Chondrocyte (in vitro differentiated cells): ENCODE measurements around the gene ACVR1B. TPM values are rescaled to one million over a fixed set of nuclear protein-coding genes. Genes with fewer than 3 reads are reported as not detected.

Experiments used
- DNase-seq: peaks from one replicate; pipeline ENCODE4 v3.0.0; 2021; ENCODE audit warnings: mixed read lengths, low spot score
- H3K27ac Mint-ChIP-seq: one replicate; pipeline ENCODE4 v1.8.0; 2021; ENCODE audit warnings: mild to moderate bottlenecking, moderate library complexity, mixed read lengths; ENCODE audit not compliant: unreplicated experiment
- H3K27me3 Mint-ChIP-seq: 2 replicates; pipeline ENCODE4 v1.8.0; 2021; ENCODE audit warnings: low read depth, mixed read lengths
- H3K36me3 Mint-ChIP-seq: 2 replicates; pipeline ENCODE4 v1.8.0; 2021; ENCODE audit warnings: low read depth, mixed read lengths
- H3K4me1 Mint-ChIP-seq: 2 replicates; pipeline ENCODE4 v1.8.0; 2021; ENCODE audit warnings: low read depth, mild to moderate bottlenecking, mixed read lengths
- H3K4me3 Mint-ChIP-seq: one replicate; pipeline ENCODE4 v1.8.0; 2021; ENCODE audit warnings: mild to moderate bottlenecking, moderate library complexity, mixed read lengths; ENCODE audit not compliant: unreplicated experiment
- H3K9me3 Mint-ChIP-seq: 2 replicates; pipeline ENCODE4 v1.8.0; 2021; ENCODE audit warnings: low read depth, mixed read lengths
- CTCF ChIP-seq: fragments of 200-600 bp; sonication (generic); IDR thresholded peaks from 2 replicates; pipeline ENCODE4 v1.5.0; 2021; ENCODE audit warnings: antibody characterized with exemption, mild to moderate bottlenecking, moderate library complexity
- long read RNA-seq: library from polyadenylated mRNA; stranded (forward); transcript quantifications from one replicate; pipeline ENCODE4 v2.0.0, GENCODE V29; 2021
- total RNA-seq: library from RNA; stranded (reverse); gene quantifications from 3 replicates; pipeline ENCODE4 v1.2.1, GENCODE V29; 2021

Gene ACVR1B
- 9.9 to 10.6 TPM (median 10.0 TPM) in 3 replicates for total RNA-seq
- long read RNA-seq, partial matches to known transcripts = 0 of 1 reads
- long read RNA-seq, other reads (novel, unspliced or antisense) = 1 of 1 reads

- H3K4me1 Mint-ChIP-seq = peaks cover 37% of the 10 kb centered on the region
- TF ChIP-seq CTCF = no peak
Measured at GRCh38 chr12:51951199-51951842, at the start of gene ACVR1B. ACVR1B (plus strand) TSS chr12:51951699; CDS start chr12:51951744, 45 bp downstream.

DNA sequence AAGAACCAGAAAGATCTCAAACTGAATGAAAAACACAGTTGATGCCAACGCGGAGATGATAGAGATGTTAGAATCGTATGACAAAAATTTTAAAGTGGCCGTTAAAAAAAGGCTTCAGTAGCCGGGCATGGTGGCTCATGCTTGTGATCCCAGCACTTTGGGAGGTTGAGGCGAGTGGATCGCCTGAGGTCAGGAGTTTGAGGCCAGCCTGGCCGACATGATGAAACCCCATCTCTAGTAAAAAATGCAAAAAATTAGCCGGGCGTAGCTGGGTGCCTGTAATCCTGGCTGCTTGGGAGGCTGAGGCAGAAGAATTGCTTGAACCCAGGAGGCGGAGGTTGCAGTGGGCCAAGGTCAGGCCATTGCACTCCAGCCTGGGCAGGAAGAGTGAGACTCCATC is 49.6 kb upstream of the ACVR1B start:
- Mint-ChIP-seq H3K9me3 (no peaks in the 10 kb centered on the region), H3K4me3 (no peak overlapping the region), H3K4me1 (peaks cover 5% of the 10 kb centered on the region), H3K36me3 (no peaks in the 10 kb centered on the region), H3K27me3 (no peaks in the 10 kb centered on the region), H3K27ac (no peak overlapping the region)
- no peak for TF ChIP-seq CTCF
- no peak for DNase-seq

More at GRCh38 chr12:51951199-51951842, at the start of gene ACVR1B:
- no peak for DNase-seq
- peak within 1 kb of the TSS; percentile 90 for H3K4me3 Mint-ChIP-seq
- H3K9me3 Mint-ChIP-seq = no peaks in the 10 kb centered on the region
- H3K27me3 Mint-ChIP-seq = peaks cover 4% of the 10 kb centered on the region
- H3K27ac Mint-ChIP-seq = peak within 1 kb of the TSS; percentile 39
- peaks cover 2% of the 10 kb centered on the region for H3K36me3 Mint-ChIP-seq

DNA sequence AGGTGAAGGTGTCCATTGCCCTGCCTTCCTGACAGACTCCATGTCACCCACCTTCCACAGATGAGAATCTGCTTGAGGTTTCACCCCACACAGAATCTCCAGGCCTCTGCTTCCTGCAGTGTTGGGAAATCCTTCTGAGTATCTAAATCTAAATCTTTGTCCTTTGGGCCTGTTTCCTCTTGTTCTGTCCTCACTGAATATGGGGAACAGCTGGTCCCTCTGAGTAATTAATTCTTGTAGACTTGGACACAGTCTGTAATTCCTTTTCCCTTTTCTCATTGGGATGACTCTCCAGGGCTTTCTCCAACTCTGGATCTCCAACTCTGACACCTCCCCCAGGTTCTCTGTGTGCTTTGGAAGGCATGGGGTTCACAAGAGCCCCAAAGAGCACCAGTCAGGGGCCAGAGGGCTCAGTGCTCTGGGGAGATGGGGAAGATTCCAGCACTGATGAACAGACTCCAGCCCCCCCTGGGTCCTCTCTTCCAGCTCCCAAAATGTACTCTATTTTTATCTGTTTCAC is 46.5 kb upstream of the ACVR1B start:
- Mint-ChIP-seq H3K9me3 (no peaks in the 10 kb centered on the region), H3K4me1 (peaks cover under 1% of the 10 kb centered on the region), H3K27me3 (no peaks in the 10 kb centered on the region), H3K4me3 (no peak overlapping the region), H3K27ac (no peak overlapping the region), H3K36me3 (no peaks in the 10 kb centered on the region)
- DNase-seq = no peak
- no peak for TF ChIP-seq CTCF

- TF ChIP-seq CTCF = no peak
- no peaks in the 10 kb centered on the region for H3K9me3 Mint-ChIP-seq
- H3K4me1 Mint-ChIP-seq = peaks cover 6% of the 10 kb centered on the region
- peaks cover 1% of the 10 kb centered on the region for H3K27me3 Mint-ChIP-seq
- H3K27ac Mint-ChIP-seq = no peak overlapping the region
- DNase-seq = no peak
- no peak overlapping the region for H3K4me3 Mint-ChIP-seq
- H3K36me3 Mint-ChIP-seq = no peaks in the 10 kb centered on the region
Measured at GRCh38 chr12:51905471-51906429, 45.7 kb upstream of the ACVR1B start.
